Thyroid gland (tissue), 4 donors: Measurements from ENCODE around the gene EYS.

Source experiments
- CTCF ChIP-seq, 6 experiments: fragments of 200-600 bp in 3 of 6; fragments of 450-650 bp in 3 of 6; sonication (generic) in 3 of 6; IDR thresholded peaks; one replicate each; pipeline ENCODE4 v1.5.1; 2016 to 2019; ENCODE audit warnings: antibody characterized with exemption in 6 of 6, mild to moderate bottlenecking in 2 of 6, inconsistent platforms in 1 of 6, moderate library complexity in 1 of 6
- POLR2A ChIP-seq, 2 donors: fragments of 450-650 bp; IDR thresholded peaks; one replicate each; pipeline ENCODE4 v1.6.1; 2017; ENCODE audit warnings: antibody characterized with exemption in 2 of 2, mild to moderate bottlenecking in 2 of 2, moderate library complexity in 1 of 2

GRCh38 chr6:65155083-65155482, 551.9 kb downstream of the EYS start:
- no peak for TF ChIP-seq CTCF (IDR thresholded peaks at IDR 0.05)
- no peak for TF ChIP-seq POLR2A (IDR thresholded peaks at IDR 0.05)
